ENCODE data around the gene PLXNA2. TPM values are rescaled to one million over a fixed set of nuclear protein-coding genes. Genes with fewer than 3 reads are reported as not detected.

PLXNA2 gene
- polyA plus RNA-seq, 4 donors, result 10.7 to 17.8 (median 12.8) TPM

- 87 to 93% (median 91%) methylated on average over 2 of the region's 2 CpGs for WGBS, 3 donors
- no peak for FAIRE-seq
- no peak overlapping the region for H3K27ac ChIP-seq (ENCODE audit: low read depth in 1 of 3, low read length in 2 of 3)
Measured at GRCh38 chr1:208108213-208108608, 136.0 kb downstream of the PLXNA2 start.

GRCh38 chr1:208107425-208108212 lies 136.6 kb downstream of the PLXNA2 start:
- Histone ChIP-seq H3K27ac (ENCODE audit: low read depth in 1 of 3, low read length in 2 of 3) (no peak overlapping the region), H3K4me3 (ENCODE audit: low read depth in 1 of 3, low read length in 3 of 3) (no peak overlapping the region), H3K27me3 (ENCODE audit: control insufficient read depth in 3 of 3, insufficient read depth in 3 of 3, low read length in 3 of 3) (no peaks in the 10 kb centered on the region), H3K4me1 (ENCODE audit: control insufficient read depth in 3 of 3, insufficient read depth in 2 of 3, low read depth in 1 of 3, low read length in 2 of 3) (peaks cover 12 to 30% (median 17%) of the 10 kb centered on the region in 3 donors), H3K36me3 (ENCODE audit: control insufficient read depth in 3 of 3, insufficient read depth in 2 of 3, low read depth in 1 of 3, low read length in 3 of 3) (peaks cover 0 to 12% (median 0%) of the 10 kb centered on the region in 3 donors), H3K9me3 (ENCODE audit: control insufficient read depth in 2 of 2, insufficient read depth in 1 of 2, low read depth in 1 of 2, low read length in 1 of 2) (no peaks in the 10 kb centered on the region)
- WGBS, 3 donors, result 45 to 74% (median 55%) methylated on average over 13 of the region's 13 CpGs
- no peak for FAIRE-seq
- peak; percentile 34 to 45 for DNase-seq

More at GRCh38 chr1:208108213-208108608, 136.0 kb downstream of the PLXNA2 start:
- DNase-seq, result no peak
- peaks cover 0 to 8% (median 0%) of the 10 kb centered on the region in 3 donors for H3K36me3 ChIP-seq (ENCODE audit: control insufficient read depth in 3 of 3, insufficient read depth in 2 of 3, low read depth in 1 of 3, low read length in 3 of 3)
- H3K4me1 ChIP-seq (ENCODE audit: control insufficient read depth in 3 of 3, insufficient read depth in 2 of 3, low read depth in 1 of 3, low read length in 2 of 3), result peaks cover 9 to 30% (median 15%) of the 10 kb centered on the region in 3 donors
- H3K9me3 ChIP-seq (ENCODE audit: control insufficient read depth in 2 of 2, insufficient read depth in 1 of 2, low read depth in 1 of 2, low read length in 1 of 2), result no peaks in the 10 kb centered on the region
- H3K27me3 ChIP-seq (ENCODE audit: control insufficient read depth in 3 of 3, insufficient read depth in 3 of 3, low read length in 3 of 3), result no peaks in the 10 kb centered on the region
- H3K4me3 ChIP-seq (ENCODE audit: low read depth in 1 of 3, low read length in 3 of 3), result no peak overlapping the region

GRCh38 chr1:208106218-208106617 lies 138.0 kb downstream of the PLXNA2 start:
- Histone ChIP-seq H3K4me1 (ENCODE audit: control insufficient read depth in 3 of 3, insufficient read depth in 2 of 3, low read depth in 1 of 3, low read length in 2 of 3) (peaks cover 13 to 32% (median 19%) of the 10 kb centered on the region in 3 donors), H3K27ac (ENCODE audit: low read depth in 1 of 3, low read length in 2 of 3) (peak overlapping the region in 1 of 3 donors; percentile 9), H3K4me3 (ENCODE audit: low read depth in 1 of 3, low read length in 3 of 3) (no peak overlapping the region), H3K27me3 (ENCODE audit: control insufficient read depth in 3 of 3, insufficient read depth in 3 of 3, low read length in 3 of 3) (no peaks in the 10 kb centered on the region), H3K36me3 (ENCODE audit: control insufficient read depth in 3 of 3, insufficient read depth in 2 of 3, low read depth in 1 of 3, low read length in 3 of 3) (peaks cover 0 to 14% (median 0%) of the 10 kb centered on the region in 3 donors), H3K9me3 (ENCODE audit: control insufficient read depth in 2 of 2, insufficient read depth in 1 of 2, low read depth in 1 of 2, low read length in 1 of 2) (no peaks in the 10 kb centered on the region)
- 40 to 70% (median 63%) methylated on average over 7 of the region's 7 CpGs for WGBS, 3 donors
- no peak for FAIRE-seq
- DNase-seq, result no peak

- H3K36me3 ChIP-seq (ENCODE audit: control insufficient read depth in 3 of 3, insufficient read depth in 2 of 3, low read depth in 1 of 3, low read length in 3 of 3), result peaks cover 0 to 14% (median 0%) of the 10 kb centered on the region in 3 donors
- FAIRE-seq, result no peak
- H3K4me1 ChIP-seq (ENCODE audit: control insufficient read depth in 3 of 3, insufficient read depth in 2 of 3, low read depth in 1 of 3, low read length in 2 of 3), result peaks cover 13 to 35% (median 19%) of the 10 kb centered on the region in 3 donors
Measured at GRCh38 chr1:208105756-208106155, 138.4 kb downstream of the PLXNA2 start.

GRCh38 chr1:208103597-208104513 lies 140.3 kb downstream of the PLXNA2 start:
- Histone ChIP-seq H3K27me3 (ENCODE audit: control insufficient read depth in 3 of 3, insufficient read depth in 3 of 3, low read length in 3 of 3) (no peaks in the 10 kb centered on the region), H3K27ac (ENCODE audit: low read depth in 1 of 3, low read length in 2 of 3) (no peak overlapping the region), H3K4me3 (ENCODE audit: low read depth in 1 of 3, low read length in 3 of 3) (no peak overlapping the region), H3K36me3 (ENCODE audit: control insufficient read depth in 3 of 3, insufficient read depth in 2 of 3, low read depth in 1 of 3, low read length in 3 of 3) (peaks cover 0 to 12% (median 1%) of the 10 kb centered on the region in 3 donors), H3K4me1 (ENCODE audit: control insufficient read depth in 3 of 3, insufficient read depth in 2 of 3, low read depth in 1 of 3, low read length in 2 of 3) (peaks cover 13 to 45% (median 19%) of the 10 kb centered on the region in 3 donors), H3K9me3 (ENCODE audit: control insufficient read depth in 2 of 2, insufficient read depth in 1 of 2, low read depth in 1 of 2, low read length in 1 of 2) (no peaks in the 10 kb centered on the region)
- no peak for FAIRE-seq
- 80 to 85% (median 84%) methylated on average over 7 of the region's 7 CpGs for WGBS, 3 donors
- no peak for DNase-seq

More at GRCh38 chr1:208105756-208106155, 138.4 kb downstream of the PLXNA2 start:
- Histone ChIP-seq H3K9me3 (ENCODE audit: control insufficient read depth in 2 of 2, insufficient read depth in 1 of 2, low read depth in 1 of 2, low read length in 1 of 2) (no peaks in the 10 kb centered on the region), H3K27me3 (ENCODE audit: control insufficient read depth in 3 of 3, insufficient read depth in 3 of 3, low read length in 3 of 3) (no peaks in the 10 kb centered on the region), H3K4me3 (ENCODE audit: low read depth in 1 of 3, low read length in 3 of 3) (no peak overlapping the region), H3K27ac (ENCODE audit: low read depth in 1 of 3, low read length in 2 of 3) (peak overlapping the region; percentile 7 to 48 (median 9))
- 24 to 39% (median 27%) methylated on average over 5 of the region's 5 CpGs for WGBS, 3 donors
- peak; percentile 19 to 35 for DNase-seq

- FAIRE-seq, result no peak
- Histone ChIP-seq H3K4me1 (ENCODE audit: control insufficient read depth in 3 of 3, insufficient read depth in 2 of 3, low read depth in 1 of 3, low read length in 2 of 3) (peaks cover 7 to 42% (median 14%) of the 10 kb centered on the region in 3 donors), H3K36me3 (ENCODE audit: control insufficient read depth in 3 of 3, insufficient read depth in 2 of 3, low read depth in 1 of 3, low read length in 3 of 3) (peaks cover 0 to 16% (median 4%) of the 10 kb centered on the region in 3 donors), H3K27me3 (ENCODE audit: control insufficient read depth in 3 of 3, insufficient read depth in 3 of 3, low read length in 3 of 3) (peaks cover 0 to 7% (median 0%) of the 10 kb centered on the region in 3 donors), H3K9me3 (ENCODE audit: control insufficient read depth in 2 of 2, insufficient read depth in 1 of 2, low read depth in 1 of 2, low read length in 1 of 2) (no peaks in the 10 kb centered on the region), H3K4me3 (ENCODE audit: low read depth in 1 of 3, low read length in 3 of 3) (no peak overlapping the region), H3K27ac (ENCODE audit: low read depth in 1 of 3, low read length in 2 of 3) (no peak overlapping the region)
- DNase-seq, result peak; percentile 63 to 89
- whole genome bisulfite sequencing, 3 donors, result 18 to 46% (median 32%) methylated on average over 11 of the region's 11 CpGs
Measured at GRCh38 chr1:208101661-208102431, 142.3 kb downstream of the PLXNA2 start.

GRCh38 chr1:208100906-208101305 lies 143.3 kb downstream of the PLXNA2 start:
- Histone ChIP-seq H3K4me3 (ENCODE audit: low read depth in 1 of 3, low read length in 3 of 3) (no peak overlapping the region), H3K4me1 (ENCODE audit: control insufficient read depth in 3 of 3, insufficient read depth in 2 of 3, low read depth in 1 of 3, low read length in 2 of 3) (peaks cover 4 to 42% (median 12%) of the 10 kb centered on the region in 3 donors), H3K27me3 (ENCODE audit: control insufficient read depth in 3 of 3, insufficient read depth in 3 of 3, low read length in 3 of 3) (peaks cover 0 to 7% (median 0%) of the 10 kb centered on the region in 3 donors), H3K36me3 (ENCODE audit: control insufficient read depth in 3 of 3, insufficient read depth in 2 of 3, low read depth in 1 of 3, low read length in 3 of 3) (peaks cover 0 to 19% (median 10%) of the 10 kb centered on the region in 3 donors), H3K27ac (ENCODE audit: low read depth in 1 of 3, low read length in 2 of 3) (no peak overlapping the region), H3K9me3 (ENCODE audit: control insufficient read depth in 2 of 2, insufficient read depth in 1 of 2, low read depth in 1 of 2, low read length in 1 of 2) (no peaks in the 10 kb centered on the region)
- DNase-seq (peak; percentile 48 to 51), FAIRE-seq (no peak)
- WGBS, 3 donors, result 14 to 54% (median 44%) methylated on average over 5 of the region's 5 CpGs
